Activated CD4-positive, alpha-beta T cell treated with anti-CD3 and anti-CD28 coated beads, Interleukin-2, Interleukin-6, amounts not matched to agents 100 ng/mL and 50 ng/mL, durations not matched to agents 16 hours and 8 hours (primary cell): Measurements from ENCODE around the gene PLPPR3.
"Not testable (repeated sequence)": the region's sequence is repeated elsewhere in the genome, so short reads cannot be mapped to it uniquely, and the experiment has no call there.

Source experiments
- DNase-seq: peaks from one replicate; pipeline ENCODE4 v3.0.0-alpha.2; 2020

The PLPPR3 gene

GRCh38 chr19:821825-822503 lies at the start of gene PLPPR3:
Gene PLPPR3 (minus strand): TSS chr19:821955. CDS start chr19:821559, 396 bp downstream.
- DNase-seq = no peak

- DNase-seq = no peak
Observed at GRCh38 chr19:870963-871401, 49.2 kb upstream of the PLPPR3 start.

- DNase-seq = no peak
Observed at GRCh38 chr19:870314-870713, 48.6 kb upstream of the PLPPR3 start.

GRCh38 chr19:869245-870177 lies 47.8 kb upstream of the PLPPR3 start:
- DNase-seq = no peak

- no peak for DNase-seq
Observed at GRCh38 chr19:868458-869244, 46.9 kb upstream of the PLPPR3 start.

GRCh38 chr19:867855-868457 lies 46.2 kb upstream of the PLPPR3 start:
- DNase-seq = no peak

GRCh38 chr19:867301-867793 lies 45.6 kb upstream of the PLPPR3 start:
- DNase-seq = no peak

- DNase-seq = no peak
Observed at GRCh38 chr19:866769-867300, 45.1 kb upstream of the PLPPR3 start.

- no peak for DNase-seq
Observed at GRCh38 chr19:863315-863620, 41.5 kb upstream of the PLPPR3 start.

- DNase-seq = peak; percentile 76
Observed at GRCh38 chr19:862581-863314, 41.0 kb upstream of the PLPPR3 start.

GRCh38 chr19:861756-862580 lies 40.2 kb upstream of the PLPPR3 start:
- DNase-seq = peak; percentile 76

GRCh38 chr19:861141-861755 lies 39.5 kb upstream of the PLPPR3 start:
- DNase-seq = no peak

GRCh38 chr19:858868-859843 lies 37.4 kb upstream of the PLPPR3 start, which contains the start of gene CFD:
Gene CFD (plus strand): TSS chr19:859664. CDS start chr19:859690, 26 bp downstream.
- DNase-seq = no peak

GRCh38 chr19:858284-858683 lies 36.5 kb upstream of the PLPPR3 start:
- DNase-seq = no peak

- no peak for DNase-seq
Observed at GRCh38 chr19:855566-856120, 33.9 kb upstream of the PLPPR3 start.

- DNase-seq = no peak
Observed at GRCh38 chr19:855142-855541, 33.4 kb upstream of the PLPPR3 start.

GRCh38 chr19:854549-854948 lies 32.8 kb upstream of the PLPPR3 start:
- DNase-seq = no peak

- not testable (repeated sequence) for DNase-seq
Observed at GRCh38 chr19:853614-854220, 32.0 kb upstream of the PLPPR3 start.
